Transverse colon (tissue), 4 donors: ENCODE data around the gene LRRC75B.
"Not testable (repeated sequence)": the region's sequence is repeated elsewhere in the genome, so short reads cannot be mapped to it uniquely, and the experiment has no call there.

ENCODE experiments used
- CTCF ChIP-seq, 5 experiments: fragments of 200-600 bp in 3 of 5; fragments of 450-650 bp in 2 of 5; sonication (generic) in 3 of 5; IDR thresholded peaks; 1 replicate in 2 of 5; 2 replicates in 3 of 5; pipeline ENCODE4 v1.5.1; 2016 to 2017; ENCODE audit warnings: antibody characterized with exemption in 5 of 5, inconsistent platforms in 3 of 5, mild to moderate bottlenecking in 2 of 5, moderate library complexity in 1 of 5
- EP300 ChIP-seq: sonication (generic); formaldehyde crosslinking; IDR thresholded peaks from one replicate; pipeline ENCODE4 v1.6.1; 2017; ENCODE audit warnings: antibody characterized with exemption, low read depth
- POLR2A ChIP-seq: fragments of 450-650 bp; IDR thresholded peaks from one replicate; pipeline ENCODE4 v1.6.1; 2016; ENCODE audit warnings: antibody characterized with exemption, mild to moderate bottlenecking, moderate library complexity
- POLR2AphosphoS5 ChIP-seq, 3 donors: sonication (generic); formaldehyde crosslinking; IDR thresholded peaks; one replicate each; pipeline ENCODE4 v1.6.1; 2016; ENCODE audit warnings: antibody characterized with exemption in 3 of 3

- TF ChIP-seq CTCF (IDR thresholded peaks at IDR 0.05); EP300; POLR2A; POLR2AphosphoS5 (IDR thresholded peaks at IDR 0.05): not testable (repeated sequence)
These were observed 15.5 kb upstream of the LRRC75B start for GRCh38 chr22:24608327-24608726.
